Lower lobe of right lung (tissue), 2 donors: ENCODE measurements around the gene GPX4. TPM values are rescaled to one million over a fixed set of nuclear protein-coding genes. Genes with fewer than 3 reads are reported as not detected.

Experiments used
- ATAC-seq, 2 donors: fragments of 200-7000 bp; cut with Tn5 transposase; one replicate each; pipeline ENCODE4 v1.9.1; 2020 to 2022; ENCODE audit warnings: mild to moderate bottlenecking in 2 of 2, moderate library complexity in 2 of 2
- DNase-seq: peaks from one replicate; pipeline ENCODE4 v3.0.0-alpha.2; 2020
- H3K27ac ChIP-seq: fragments of 200-600 bp; one replicate; pipeline ENCODE4 v1.8.0; 2022
- H3K27me3 ChIP-seq: fragments of 200-600 bp; one replicate; pipeline ENCODE4 v1.8.0; 2022; ENCODE audit warnings: low read depth
- H3K36me3 ChIP-seq: fragments of 200-600 bp; one replicate; pipeline ENCODE4 v1.8.0; 2022; ENCODE audit warnings: mild to moderate bottlenecking
- H3K4me1 ChIP-seq: fragments of 200-600 bp; one replicate; pipeline ENCODE4 v1.8.0; 2022
- H3K4me3 ChIP-seq: fragments of 200-600 bp; one replicate; pipeline ENCODE4 v1.8.0; 2022; ENCODE audit warnings: mild to moderate bottlenecking
- H3K9me3 ChIP-seq: fragments of 200-600 bp; one replicate; pipeline ENCODE4 v1.8.0; 2022
- intact Hi-C: fragments of 100-400 bp; cut with DNase I; formaldehyde crosslinking; loops from one replicate; pipeline ENCODE4 v1.11.0; 2022
- total RNA-seq: library from RNA; stranded (reverse); fragmentation: NEBNext Ultra II Directional; extraction: Animal tissue kit (Norgen Biotek cat#: 25700); gene quantifications from one replicate; pipeline ENCODE4 v1.2.1, GENCODE V29; 2021
- TF ChIP-seq, protein P1 (sequence below): fragments of 200-600 bp; IDR thresholded peaks from one replicate; pipeline ENCODE4 v1.8.0; 2022; ENCODE audit warnings: antibody characterized with exemption, mild to moderate bottlenecking
- donor health status: DM: no; HTN: yes; CAD: no; lungs with severe emphysema.

GPX4 gene
- total RNA-seq, 1 donor from 2014 or later: 378 TPM

DNA sequence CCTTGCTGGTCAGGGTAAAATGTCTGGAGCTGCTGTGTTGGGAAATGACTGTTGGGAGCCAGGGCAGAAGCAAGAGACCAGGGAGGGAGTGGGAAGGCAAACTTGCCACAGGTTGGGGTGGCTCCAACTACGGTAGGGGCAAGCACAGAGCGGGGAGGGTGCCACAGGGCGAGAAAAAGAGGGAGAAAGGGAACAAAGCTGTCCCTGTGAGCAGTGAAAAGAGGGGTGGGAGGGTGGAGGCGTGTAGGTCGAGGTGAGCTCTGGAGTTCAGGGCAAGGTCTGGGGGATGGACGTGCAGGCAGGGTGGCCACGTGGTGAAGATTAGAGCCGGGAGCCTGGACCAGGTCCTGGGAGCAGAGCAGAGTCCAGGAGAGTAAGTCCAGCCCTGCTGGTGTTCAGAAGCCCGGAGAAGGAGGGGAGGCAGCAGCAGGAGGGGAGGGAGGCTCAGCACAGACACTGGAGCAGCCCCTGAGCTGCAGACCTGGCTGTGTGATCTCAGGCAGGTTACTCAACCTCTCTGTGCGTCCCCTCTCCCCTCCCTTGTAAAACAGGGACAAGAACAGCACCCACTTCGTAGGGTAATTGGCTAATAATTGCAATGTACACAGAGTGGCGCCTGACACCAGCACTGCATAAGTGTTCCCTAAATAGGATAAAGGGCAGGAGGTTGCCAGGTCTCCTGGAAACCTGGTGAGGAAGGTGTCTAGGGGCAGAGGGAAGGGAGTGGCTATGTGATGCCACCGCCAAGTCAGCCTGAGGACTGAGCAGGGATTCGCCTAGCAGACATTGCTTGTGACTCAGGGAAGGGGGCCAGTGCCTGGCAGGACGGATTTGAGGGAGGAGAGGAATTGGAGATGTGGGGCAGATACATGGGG lies 5.4 kb upstream of the GPX4 start:
- peaks cover 5% of the 10 kb centered on the region for H3K36me3 ChIP-seq
- peaks cover 73% of the 10 kb centered on the region for H3K4me1 ChIP-seq
- intact Hi-C loops: no loop called here
- TF ChIP-seq, protein P1, sequence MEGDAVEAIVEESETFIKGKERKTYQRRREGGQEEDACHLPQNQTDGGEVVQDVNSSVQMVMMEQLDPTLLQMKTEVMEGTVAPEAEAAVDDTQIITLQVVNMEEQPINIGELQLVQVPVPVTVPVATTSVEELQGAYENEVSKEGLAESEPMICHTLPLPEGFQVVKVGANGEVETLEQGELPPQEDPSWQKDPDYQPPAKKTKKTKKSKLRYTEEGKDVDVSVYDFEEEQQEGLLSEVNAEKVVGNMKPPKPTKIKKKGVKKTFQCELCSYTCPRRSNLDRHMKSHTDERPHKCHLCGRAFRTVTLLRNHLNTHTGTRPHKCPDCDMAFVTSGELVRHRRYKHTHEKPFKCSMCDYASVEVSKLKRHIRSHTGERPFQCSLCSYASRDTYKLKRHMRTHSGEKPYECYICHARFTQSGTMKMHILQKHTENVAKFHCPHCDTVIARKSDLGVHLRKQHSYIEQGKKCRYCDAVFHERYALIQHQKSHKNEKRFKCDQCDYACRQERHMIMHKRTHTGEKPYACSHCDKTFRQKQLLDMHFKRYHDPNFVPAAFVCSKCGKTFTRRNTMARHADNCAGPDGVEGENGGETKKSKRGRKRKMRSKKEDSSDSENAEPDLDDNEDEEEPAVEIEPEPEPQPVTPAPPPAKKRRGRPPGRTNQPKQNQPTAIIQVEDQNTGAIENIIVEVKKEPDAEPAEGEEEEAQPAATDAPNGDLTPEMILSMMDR: no peak
- H3K9me3 ChIP-seq: no peaks in the 10 kb centered on the region
- no peaks in the 10 kb centered on the region for H3K27me3 ChIP-seq
- DNase-seq (peak; percentile 76), ATAC-seq (peak; percentile 48 to 56)
- H3K27ac ChIP-seq: peak overlapping the region; percentile 92
- peak overlapping the region; percentile 11 for H3K4me3 ChIP-seq

DNA sequence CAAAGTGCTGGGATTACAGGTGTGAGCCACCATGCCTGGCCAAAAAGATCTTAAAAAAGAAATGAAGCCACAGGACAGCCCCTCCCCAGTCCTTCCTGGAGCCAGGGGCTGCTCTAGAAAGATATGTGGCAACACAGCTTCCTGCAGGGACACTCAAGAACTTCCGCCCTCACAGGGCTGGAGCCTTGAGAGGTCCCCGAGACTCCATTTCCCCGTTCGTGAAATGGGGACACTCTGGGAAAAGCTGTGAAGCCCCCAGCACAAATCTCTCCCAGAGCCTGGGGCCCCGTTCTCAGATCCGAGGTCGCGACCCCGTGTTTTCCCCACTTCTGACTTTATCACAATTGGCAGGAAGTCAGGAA lies 2.5 kb upstream of the GPX4 start:
- Histone ChIP-seq H3K4me3 (peak overlapping the region; percentile 30), H3K4me1 (peaks cover 73% of the 10 kb centered on the region), H3K27me3 (no peaks in the 10 kb centered on the region), H3K36me3 (peaks cover 5% of the 10 kb centered on the region), H3K9me3 (no peaks in the 10 kb centered on the region), H3K27ac (peak overlapping the region; percentile 92)
- DNase-seq: peak; percentile 77
- TF ChIP-seq, protein P1: no peak
- intact Hi-C loops: no loop called here
- peak in 1 of 2 donors; percentile 13 for ATAC-seq

DNA sequence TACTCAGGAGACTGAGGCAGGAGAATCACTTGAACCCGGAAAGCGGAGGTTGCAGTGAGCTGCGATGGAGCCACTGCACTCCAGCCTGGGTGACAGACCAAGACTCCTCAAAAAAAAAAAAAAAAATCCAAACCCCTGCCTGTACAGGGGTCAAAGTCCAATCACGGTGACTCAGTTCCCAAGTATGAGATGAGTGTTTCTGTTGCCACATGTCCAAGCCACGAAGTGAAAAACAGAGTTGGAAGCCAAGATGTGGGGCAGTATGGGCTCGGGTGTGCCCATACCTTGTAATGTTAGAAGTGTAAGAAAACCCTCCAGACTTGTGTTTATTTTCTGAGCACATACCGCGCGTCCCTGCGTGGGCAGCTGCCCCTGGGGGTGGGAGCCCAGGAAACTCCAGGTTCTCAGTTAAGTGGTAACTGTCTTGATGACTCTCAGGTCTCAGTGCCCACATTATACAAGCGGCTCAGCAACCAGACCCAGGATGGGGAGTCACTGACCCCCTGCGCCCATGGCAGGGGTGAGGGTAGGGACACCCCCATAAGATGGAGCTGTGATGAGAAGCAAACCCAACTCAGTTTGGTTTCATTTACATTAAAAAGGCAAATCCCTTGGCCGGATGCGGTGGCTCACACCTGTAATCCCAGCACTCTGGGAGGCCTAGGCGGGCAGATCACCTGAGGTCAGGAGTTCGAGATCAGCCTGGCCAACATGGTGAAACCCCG lies 1.2 kb upstream of the GPX4 start:
- Histone ChIP-seq H3K9me3 (no peaks in the 10 kb centered on the region), H3K27ac (peak overlapping the region; percentile 92), H3K4me1 (peaks cover 74% of the 10 kb centered on the region), H3K4me3 (no peak overlapping the region), H3K27me3 (no peaks in the 10 kb centered on the region), H3K36me3 (peaks cover 18% of the 10 kb centered on the region)
- DNase-seq (no peak), ATAC-seq (peak; percentile 12 to 23)
- TF ChIP-seq, protein P1: no peak
- intact Hi-C loops: no loop called here

DNA sequence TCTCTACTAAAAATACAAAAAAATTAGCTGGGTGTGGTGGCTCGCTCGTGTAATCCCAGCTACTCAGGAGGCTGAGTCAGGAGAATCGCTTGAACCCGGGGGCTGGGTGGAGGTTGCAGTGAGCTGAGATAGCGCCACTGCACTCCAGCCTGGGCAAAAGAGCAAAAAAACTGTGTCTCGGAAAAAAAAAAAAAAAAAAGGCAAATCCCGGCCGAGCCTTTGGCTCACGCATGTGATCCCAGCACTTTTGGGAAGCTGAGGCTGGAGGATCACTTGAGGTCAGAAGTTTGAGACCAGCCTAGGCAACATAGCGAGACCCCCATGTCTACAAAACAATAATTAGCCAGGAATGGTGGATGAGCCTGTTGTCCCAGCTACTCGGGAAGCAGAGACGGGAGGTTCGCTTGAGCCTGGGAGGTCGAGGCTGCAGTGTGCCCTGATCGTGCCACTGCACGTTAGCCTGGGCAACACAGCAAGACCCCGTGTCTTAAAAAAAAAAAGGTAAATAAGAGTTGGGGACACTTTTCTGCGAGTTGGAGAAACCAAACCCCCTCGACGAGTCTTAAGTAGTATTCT lies 574 bp upstream of the GPX4 start:
- peak overlapping the region; percentile 92 for H3K27ac ChIP-seq
- TF ChIP-seq, protein P1: no peak
- H3K9me3 ChIP-seq: no peaks in the 10 kb centered on the region
- peak overlapping the region; percentile 44 for H3K4me3 ChIP-seq
- peaks cover 72% of the 10 kb centered on the region for H3K4me1 ChIP-seq
- H3K27me3 ChIP-seq: no peaks in the 10 kb centered on the region
- ATAC-seq (no peak), DNase-seq (no peak)
- H3K36me3 ChIP-seq: peaks cover 24% of the 10 kb centered on the region
- intact Hi-C loops: no loop called here

DNA sequence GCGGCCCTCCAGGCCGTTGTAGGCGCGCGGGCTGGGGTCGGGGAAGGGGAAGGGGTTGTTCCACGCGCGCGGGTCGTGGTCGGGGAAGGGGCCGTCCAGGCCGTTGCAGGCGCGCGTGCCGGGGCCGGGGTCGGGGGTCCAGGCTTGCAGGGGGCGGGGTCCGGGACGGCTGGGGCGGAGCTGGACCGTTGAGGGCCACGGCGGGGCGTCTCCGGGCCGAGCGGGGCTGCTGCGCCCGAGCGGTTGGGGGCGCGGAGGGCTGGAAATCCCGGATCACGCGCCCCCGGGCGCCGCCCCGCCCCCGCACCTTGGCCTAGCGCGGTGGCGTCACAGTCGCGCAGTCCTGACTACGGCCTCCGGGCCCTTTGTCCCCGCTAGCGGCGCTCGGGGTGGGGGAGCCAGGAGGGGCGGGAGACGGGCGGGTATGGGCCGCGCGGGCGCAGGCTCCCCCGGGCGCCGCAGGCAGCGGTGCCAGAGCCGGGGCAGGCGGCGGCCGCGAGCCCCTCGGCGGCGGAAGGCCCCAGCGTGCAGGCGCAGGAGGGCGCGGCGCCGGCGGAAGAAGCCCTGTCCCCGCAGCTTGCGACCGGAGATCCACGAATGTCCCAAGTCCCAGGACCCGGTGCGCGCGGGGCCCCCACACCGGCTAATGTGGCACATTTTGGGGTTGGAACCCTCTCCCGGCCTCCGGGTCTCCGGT lies 665 bp downstream of the GPX4 start:
- DNase-seq: peak; percentile 88
- ATAC-seq: peak; percentile 52 to 69
- peaks cover 37% of the 10 kb centered on the region for H3K36me3 ChIP-seq
- intact Hi-C loops: no loop called here
- H3K4me3 ChIP-seq: peak overlapping the region; percentile 71
- H3K27me3 ChIP-seq: no peaks in the 10 kb centered on the region
- TF ChIP-seq, protein P1: no peak
- peak overlapping the region; percentile 92 for H3K27ac ChIP-seq
- H3K9me3 ChIP-seq: no peaks in the 10 kb centered on the region
- peaks cover 61% of the 10 kb centered on the region for H3K4me1 ChIP-seq
